IPS-NIHi11 (cell line): Measurements from ENCODE around the gene GSTA5.
"Not testable (repeated sequence)": the region's sequence is repeated elsewhere in the genome, so short reads cannot be mapped to it uniquely, and the experiment has no call there.

Experiments used
- DNase-seq: peaks from one replicate; pipeline ENCODE4 v3.0.0; 2012; ENCODE audit warnings: mixed read lengths, low spot score

The GSTA5 gene

GRCh38 chr6:52788478-52788877, 52.1 kb downstream of the GSTA5 start:
- DNase-seq = no peak

DNA sequence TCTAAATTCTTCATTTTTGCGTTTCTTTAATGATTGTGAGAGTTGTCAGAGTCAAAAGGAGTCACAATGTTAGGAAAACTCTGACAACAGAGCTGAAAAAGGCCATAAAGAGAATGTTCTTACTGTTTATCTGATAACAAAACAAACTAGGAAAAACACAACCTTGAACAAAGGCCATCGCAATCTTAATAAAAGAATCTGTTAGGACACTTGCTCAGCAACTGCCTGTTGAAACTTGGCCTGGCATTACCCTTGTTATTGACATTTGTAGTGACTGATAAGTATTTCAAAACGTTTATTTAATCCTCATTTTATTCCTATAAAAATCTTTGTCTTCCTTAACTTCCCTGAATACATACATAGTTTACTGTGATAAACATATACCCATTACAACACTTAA, 52.7 kb downstream of the GSTA5 start:
- no peak for DNase-seq

GRCh38 chr6:52786249-52786956, 54.2 kb downstream of the GSTA5 start:
- no peak for DNase-seq

GRCh38 chr6:52782696-52783274, 57.8 kb downstream of the GSTA5 start:
- not testable (repeated sequence) for DNase-seq

DNA sequence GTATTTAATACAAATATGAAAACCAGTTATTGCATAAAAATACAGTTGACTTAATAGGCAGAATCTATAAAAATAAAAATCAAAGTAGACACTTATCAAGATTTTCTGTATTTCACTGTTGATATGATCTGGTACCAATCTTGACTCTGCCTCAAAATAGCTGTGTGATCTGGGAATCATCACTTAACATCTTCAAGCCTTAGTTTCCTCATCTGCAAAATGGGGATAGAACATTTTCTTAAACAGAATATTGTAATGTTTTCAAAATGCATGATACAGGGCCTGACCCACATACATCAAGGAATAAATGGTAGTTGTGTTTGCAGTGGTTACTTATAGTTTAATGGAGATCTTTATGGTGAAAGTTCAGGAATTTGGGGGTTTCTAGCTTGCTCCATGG, 58.4 kb downstream of the GSTA5 start:
- DNase-seq = not testable (repeated sequence)
